H9 (cell line): ENCODE results near the gene AIPL1. TPM values are rescaled to one million over a fixed set of nuclear protein-coding genes. Genes with fewer than 3 reads are reported as not detected.
A peak's percentile ranks its signal among the peaks of the same experiment; 100 is the strongest.

ENCODE experiments used
- DNase-seq: peaks from one replicate; pipeline ENCODE4 v3.0.0-alpha.2; 2017
- H2AFZ ChIP-seq: one replicate; pipeline ENCODE4 v1.6.1; 2013; ENCODE audit warnings: mild to moderate bottlenecking, low read length, control low read depth, moderate library complexity
- H2AK5ac ChIP-seq: 2 replicates; pipeline ENCODE4 v1.6.1; 2013; ENCODE audit warnings: low read length, control low read depth, mixed read lengths; ENCODE audit not compliant: insufficient read length
- H2BK120ac ChIP-seq: one replicate; pipeline ENCODE4 v1.6.1; 2013; ENCODE audit warnings: low read depth, mild to moderate bottlenecking, low read length, control low read depth, inconsistent platforms; ENCODE audit not compliant: poor library complexity, severe bottlenecking
- H2BK12ac ChIP-seq: 2 replicates; pipeline ENCODE4 v1.6.1; 2013; ENCODE audit warnings: low read length, control low read depth, mixed read lengths, low read depth; ENCODE audit not compliant: insufficient read length
- H2BK15ac ChIP-seq: 2 replicates; pipeline ENCODE4 v1.6.1; 2013; ENCODE audit warnings: low read depth, low read length, control low read depth
- H2BK20ac ChIP-seq: one replicate; pipeline ENCODE4 v1.6.1; 2013; ENCODE audit warnings: low read depth, mild to moderate bottlenecking, low read length, control low read depth, inconsistent platforms; ENCODE audit not compliant: poor library complexity, severe bottlenecking
- H2BK5ac ChIP-seq: 2 replicates; pipeline ENCODE4 v1.6.1; 2013; ENCODE audit warnings: low read length, control low read depth, mixed read lengths; ENCODE audit not compliant: insufficient read length
- H3K14ac ChIP-seq: 2 replicates; pipeline ENCODE4 v1.6.1; 2013; ENCODE audit warnings: low read length, control low read depth; ENCODE audit not compliant: insufficient read depth
- H3K18ac ChIP-seq: 2 replicates; pipeline ENCODE4 v1.6.1; 2013; ENCODE audit warnings: low read depth, mild to moderate bottlenecking, mixed read lengths, low read length, control low read depth; ENCODE audit not compliant: insufficient read length
- H3K23ac ChIP-seq: 2 replicates; pipeline ENCODE4 v1.6.1; 2013; ENCODE audit warnings: low read length, control low read depth, mixed read lengths, low read depth; ENCODE audit not compliant: insufficient read length
- H3K23me2 ChIP-seq: 2 replicates; pipeline ENCODE4 v1.6.1; 2013; ENCODE audit warnings: low read depth, mild to moderate bottlenecking, mixed read lengths, low read length, control low read depth; ENCODE audit not compliant: insufficient read length, poor library complexity, severe bottlenecking
- H3K27ac ChIP-seq: 2 replicates; pipeline ENCODE4 v1.5.1; 2013; ENCODE audit warnings: low read length, control low read depth, mixed read lengths, low read depth; ENCODE audit not compliant: insufficient read length
- H3K27me3 ChIP-seq: 2 replicates; pipeline ENCODE4 v1.6.1; 2013; ENCODE audit warnings: low read length, control low read depth, inconsistent platforms; ENCODE audit not compliant: insufficient read depth
- H3K4ac ChIP-seq: 2 replicates; pipeline ENCODE4 v1.6.1; 2013; ENCODE audit warnings: low read depth, mild to moderate bottlenecking, control low read depth, inconsistent platforms, low read length, moderate library complexity
- H3K4me1 ChIP-seq: 2 replicates; pipeline ENCODE4 v1.6.1; 2013; ENCODE audit warnings: low read length, control low read depth, inconsistent platforms; ENCODE audit not compliant: insufficient read depth
- H3K4me2 ChIP-seq: 2 replicates; pipeline ENCODE4 v1.6.1; 2013; ENCODE audit warnings: low read length, control low read depth, mixed read lengths; ENCODE audit not compliant: insufficient read length, insufficient read depth
- H3K56ac ChIP-seq: 2 replicates; pipeline ENCODE4 v1.6.1; 2013; ENCODE audit warnings: low read depth, mild to moderate bottlenecking, mixed read lengths, low read length, control low read depth; ENCODE audit not compliant: insufficient read length
- H3K79me1 ChIP-seq: 2 replicates; pipeline ENCODE4 v1.6.1; 2013; ENCODE audit warnings: low read depth, mild to moderate bottlenecking, moderate library complexity, low read length, control low read depth, inconsistent platforms; ENCODE audit not compliant: insufficient read depth, poor library complexity, severe bottlenecking
- H3K79me2 ChIP-seq: 2 replicates; pipeline ENCODE4 v1.6.1; 2013; ENCODE audit warnings: low read length, control low read depth, inconsistent platforms; ENCODE audit not compliant: insufficient read depth
- H3K9ac ChIP-seq: 2 replicates; pipeline ENCODE4 v1.6.1; 2013; ENCODE audit warnings: low read length, control low read depth, mixed read lengths; ENCODE audit not compliant: insufficient read length; ENCODE audit errors: extremely low read depth
- H3K9me3 ChIP-seq: one replicate; pipeline ENCODE4 v1.6.1; 2013; ENCODE audit warnings: low read depth, low read length, inconsistent platforms; ENCODE audit not compliant: control insufficient read depth
- H3T11ph ChIP-seq: one replicate; pipeline ENCODE4 v1.6.1; 2013; ENCODE audit warnings: mild to moderate bottlenecking, low read length, control low read depth, inconsistent platforms
- H4K20me1 ChIP-seq: one replicate; pipeline ENCODE4 v1.6.1; 2013; ENCODE audit not compliant: control insufficient read depth, insufficient read length, insufficient read depth
- H4K5ac ChIP-seq: 2 replicates; pipeline ENCODE4 v1.6.1; 2013; ENCODE audit warnings: low read depth, mild to moderate bottlenecking, mixed read lengths, low read length, control low read depth; ENCODE audit not compliant: insufficient read length
- H4K8ac ChIP-seq: replicated peaks from 2 replicates; pipeline ENCODE4 v1.6.1; 2013; ENCODE audit warnings: low read length, control low read depth, mixed read lengths, low read depth; ENCODE audit not compliant: insufficient read length
- H4K91ac ChIP-seq: 2 replicates; pipeline ENCODE4 v1.6.1; 2013; ENCODE audit warnings: low read depth, mild to moderate bottlenecking, moderate library complexity, mixed read lengths, low read length, control low read depth; ENCODE audit not compliant: insufficient read length
- H3K27ac Mint-ChIP-seq, 3 experiments: 2 replicates in 2 of 3; 3 replicates in 1 of 3; pipeline ENCODE4 v1.8.0; 2020 to 2021; ENCODE audit warnings: mixed read lengths in 3 of 3, mild to moderate bottlenecking in 1 of 3, moderate library complexity in 1 of 3
- H3K27me3 Mint-ChIP-seq: 2 replicates; pipeline ENCODE4 v1.8.0; 2021; ENCODE audit warnings: low read depth, mild to moderate bottlenecking, moderate library complexity, mixed read lengths
- H3K36me3 Mint-ChIP-seq, 3 experiments: 2 replicates in 2 of 3; 3 replicates in 1 of 3; pipeline ENCODE4 v1.8.0; 2020 to 2021; ENCODE audit warnings: low read depth in 3 of 3, mixed read lengths in 3 of 3; ENCODE audit not compliant: insufficient read depth in 1 of 3
- H3K4me1 Mint-ChIP-seq, 2 experiments: 2 replicates each; pipeline ENCODE4 v1.8.0; 2020; ENCODE audit warnings: mixed read lengths in 2 of 2
- H3K4me3 Mint-ChIP-seq, 2 experiments: 2 replicates in 1 of 2; 3 replicates in 1 of 2; pipeline ENCODE4 v1.8.0; 2020 to 2021; ENCODE audit warnings: mild to moderate bottlenecking in 2 of 2, mixed read lengths in 2 of 2, moderate library complexity in 1 of 2
- H3K9me3 Mint-ChIP-seq, 2 experiments: 2 replicates in 1 of 2; 3 replicates in 1 of 2; pipeline ENCODE4 v1.8.0; 2020; ENCODE audit warnings: mild to moderate bottlenecking in 2 of 2, mixed read lengths in 2 of 2, moderate library complexity in 1 of 2
- WGBS: extraction: QIAGEN DNeasy Blood & Tissue Kit; methylation state at CpG from one replicate; pipeline ENCODE4 v1.1.7; 2013; ENCODE audit warnings: missing lambda C conversion rate, low lambda C conversion rate, mixed read lengths; ENCODE audit not compliant: insufficient read length; ENCODE audit errors: extremely low coverage; 5-methylcytosine and 5-hydroxymethylcytosine counted together
- total RNA-seq: library from RNA; stranded (reverse); gene quantifications from 2 replicates; pipeline ENCODE4 v1.2.1, GENCODE V29; 2021
- TF ChIP-seq, protein P1 (sequence below): fragments of 200-600 bp; sonication (generic); conservative IDR thresholded peaks from 3 replicates; pipeline ENCODE4 v1.8.0; 2021; ENCODE audit warnings: antibody characterized with exemption, mild to moderate bottlenecking

AIPL1 gene
- total RNA-seq, 1 experiment from 2014 or later, result 0.57 TPM

GRCh38 chr17:6456321-6456720, 21.4 kb upstream of the AIPL1 start:
- Mint-ChIP-seq H3K27me3 (peaks cover 3% of the 10 kb centered on the region), H3K9me3 (no peaks in the 10 kb centered on the region; a peak in 1 of 5 replicates), H3K36me3 (peaks cover 0 to 2% (median 1%) of the 10 kb centered on the region in 3 experiments; a peak in 2 of 7 replicates), H3K4me3 (peak overlapping the region; percentile 26 to 51; a peak in 3 of 5 replicates), H3K27ac (peak overlapping the region in 2 of 3 experiments; percentile 3 to 48; a peak in 2 of 7 replicates), H3K4me1 (peaks cover 45 to 52% of the 10 kb centered on the region in 2 experiments)
- H2AFZ ChIP-seq, result no peak overlapping the region
- no peak overlapping the region for H2AK5ac ChIP-seq
- no peak overlapping the region for H3K27ac ChIP-seq
- no peak overlapping the region for H3K56ac ChIP-seq
- peaks cover 15% of the 10 kb centered on the region; the same call in 1 of the 2 replicates for H3K4me1 ChIP-seq
- no peaks in the 10 kb centered on the region for H3K9me3 ChIP-seq
- H3K23ac ChIP-seq, result no peak overlapping the region
- no peak overlapping the region for H2BK15ac ChIP-seq
- no peak overlapping the region for H2BK120ac ChIP-seq
- no peak for DNase-seq
- H4K8ac ChIP-seq, result no peak overlapping the region
- no peak overlapping the region for H4K5ac ChIP-seq
- H3K14ac ChIP-seq, result no peak overlapping the region
- H3K4me2 ChIP-seq, result no peak overlapping the region
- no peaks in the 10 kb centered on the region for H3K79me2 ChIP-seq
- H3K18ac ChIP-seq, result no peak overlapping the region
- no peak overlapping the region for H2BK12ac ChIP-seq
- no peak overlapping the region for H3T11ph ChIP-seq
- H3K79me1 ChIP-seq, result no peaks in the 10 kb centered on the region
- TF ChIP-seq, protein P1, sequence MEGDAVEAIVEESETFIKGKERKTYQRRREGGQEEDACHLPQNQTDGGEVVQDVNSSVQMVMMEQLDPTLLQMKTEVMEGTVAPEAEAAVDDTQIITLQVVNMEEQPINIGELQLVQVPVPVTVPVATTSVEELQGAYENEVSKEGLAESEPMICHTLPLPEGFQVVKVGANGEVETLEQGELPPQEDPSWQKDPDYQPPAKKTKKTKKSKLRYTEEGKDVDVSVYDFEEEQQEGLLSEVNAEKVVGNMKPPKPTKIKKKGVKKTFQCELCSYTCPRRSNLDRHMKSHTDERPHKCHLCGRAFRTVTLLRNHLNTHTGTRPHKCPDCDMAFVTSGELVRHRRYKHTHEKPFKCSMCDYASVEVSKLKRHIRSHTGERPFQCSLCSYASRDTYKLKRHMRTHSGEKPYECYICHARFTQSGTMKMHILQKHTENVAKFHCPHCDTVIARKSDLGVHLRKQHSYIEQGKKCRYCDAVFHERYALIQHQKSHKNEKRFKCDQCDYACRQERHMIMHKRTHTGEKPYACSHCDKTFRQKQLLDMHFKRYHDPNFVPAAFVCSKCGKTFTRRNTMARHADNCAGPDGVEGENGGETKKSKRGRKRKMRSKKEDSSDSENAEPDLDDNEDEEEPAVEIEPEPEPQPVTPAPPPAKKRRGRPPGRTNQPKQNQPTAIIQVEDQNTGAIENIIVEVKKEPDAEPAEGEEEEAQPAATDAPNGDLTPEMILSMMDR, result no peak
- H4K20me1 ChIP-seq, result no peaks in the 10 kb centered on the region
- H3K27me3 ChIP-seq, result no peaks in the 10 kb centered on the region
- no CpG with 5 or more reads among the region's 9 CpGs for WGBS
- peaks cover 5% of the 10 kb centered on the region for H3K23me2 ChIP-seq
- no peak overlapping the region for H2BK5ac ChIP-seq
- H4K91ac ChIP-seq, result no peak overlapping the region
- H3K9ac ChIP-seq, result no peak overlapping the region
- no peak overlapping the region for H2BK20ac ChIP-seq
- no peak overlapping the region for H3K4ac ChIP-seq
